Astrocyte (in vitro differentiated cells and primary cell): Measurements from ENCODE around the gene GYPC. TPM values are rescaled to one million over a fixed set of nuclear protein-coding genes. Genes with fewer than 3 reads are reported as not detected.

Experiments used
- DNase-seq: peaks from one replicate; pipeline ENCODE4 v3.0.0-alpha.2; 2010; ENCODE audit warnings: low read depth
- FAIRE-seq: peaks from 2 replicates; lab custom pipeline; 2011; peaks lifted over from hg19 to GRCh38; lab: Jason Lieb, UNC
- H2AFZ ChIP-seq: 2 replicates; pipeline ENCODE4 v1.6.0; 2012; ENCODE audit warnings: low read depth, low read length, inconsistent platforms
- H3K27ac ChIP-seq: 2 replicates; pipeline ENCODE4 v1.5.1; 2011; ENCODE audit warnings: low read depth, low read length, inconsistent platforms
- H3K27me3 ChIP-seq: 2 replicates; pipeline ENCODE4 v1.6.0; 2011; ENCODE audit warnings: low read length, inconsistent platforms; ENCODE audit not compliant: insufficient read depth
- H3K36me3 ChIP-seq: 2 replicates; pipeline ENCODE4 v1.5.1; 2011; ENCODE audit warnings: low read length, inconsistent platforms; ENCODE audit not compliant: insufficient read depth
- H3K4me1 ChIP-seq: 2 replicates; pipeline ENCODE4 v1.5.1; 2011; ENCODE audit warnings: low read length, inconsistent platforms; ENCODE audit not compliant: insufficient read depth
- H3K4me2 ChIP-seq: 2 replicates; pipeline ENCODE4 v1.6.0; 2012; ENCODE audit warnings: low read length, inconsistent platforms
- H3K4me3 ChIP-seq: 2 replicates; pipeline ENCODE4 v1.5.1; 2011; ENCODE audit warnings: low read depth, mild to moderate bottlenecking, low read length, inconsistent platforms; ENCODE audit not compliant: insufficient read depth
- H3K79me2 ChIP-seq: 2 replicates; pipeline ENCODE4 v1.6.0; 2012; ENCODE audit warnings: mild to moderate bottlenecking, low read length, inconsistent platforms; ENCODE audit not compliant: insufficient read depth
- H3K9ac ChIP-seq: 2 replicates; pipeline ENCODE4 v1.6.0; 2012; ENCODE audit warnings: mild to moderate bottlenecking, low read length, inconsistent platforms
- H3K9me3 ChIP-seq: 2 replicates; pipeline ENCODE4 v1.5.1; 2012; ENCODE audit warnings: low read depth, mild to moderate bottlenecking, low read length, inconsistent platforms; ENCODE audit not compliant: insufficient read depth
- H4K20me1 ChIP-seq: 2 replicates; pipeline ENCODE4 v1.6.0; 2012; ENCODE audit warnings: low read length, inconsistent platforms; ENCODE audit not compliant: insufficient read depth
- H3K27ac Mint-ChIP-seq: one replicate; pipeline ENCODE4 v1.8.0; 2021; ENCODE audit warnings: mild to moderate bottlenecking, mixed read lengths; ENCODE audit not compliant: unreplicated experiment
- H3K27me3 Mint-ChIP-seq: one replicate; pipeline ENCODE4 v1.8.0; 2021; ENCODE audit warnings: low read depth, mixed read lengths; ENCODE audit not compliant: unreplicated experiment
- H3K36me3 Mint-ChIP-seq: one replicate; pipeline ENCODE4 v1.8.0; 2021; ENCODE audit warnings: low read depth, mixed read lengths; ENCODE audit not compliant: unreplicated experiment
- H3K4me1 Mint-ChIP-seq: one replicate; pipeline ENCODE4 v1.8.0; 2021; ENCODE audit warnings: low read depth, mixed read lengths; ENCODE audit not compliant: unreplicated experiment
- H3K4me3 Mint-ChIP-seq: one replicate; pipeline ENCODE4 v1.8.0; 2021; ENCODE audit warnings: mild to moderate bottlenecking, moderate library complexity, mixed read lengths; ENCODE audit not compliant: unreplicated experiment
- H3K9me3 Mint-ChIP-seq: one replicate; pipeline ENCODE4 v1.8.0; 2021; ENCODE audit warnings: mild to moderate bottlenecking, mixed read lengths; ENCODE audit not compliant: unreplicated experiment
- EZH2 ChIP-seq: IDR thresholded peaks from 2 replicates; pipeline ENCODE4 v1.6.1; 2012; ENCODE audit warnings: mild to moderate bottlenecking, low read length, inconsistent platforms; ENCODE audit not compliant: insufficient read depth
- total RNA-seq: library from RNA; stranded (reverse); gene quantifications from 2 replicates; pipeline ENCODE4 v1.2.1, GENCODE V29; 2021
- TF ChIP-seq, protein P1 (sequence below): IDR thresholded peaks from 2 replicates; pipeline ENCODE4 v1.5.1; 2011; ENCODE audit warnings: low read depth, mild to moderate bottlenecking, inconsistent platforms, low read length, moderate library complexity; ENCODE audit not compliant: insufficient read depth

GYPC gene
- total RNA-seq, 1 donor from 2014 or later, result 29.3 TPM

- H3K36me3 Mint-ChIP-seq, result no peaks in the 10 kb centered on the region
- Histone ChIP-seq H3K9me3 (no peaks in the 10 kb centered on the region), H3K79me2 (no peaks in the 10 kb centered on the region), H3K4me3 (no peak overlapping the region), H3K27me3 (no peaks in the 10 kb centered on the region), H3K27ac (no peak overlapping the region), H3K4me2 (no peak overlapping the region), H2AFZ (no peak overlapping the region), H4K20me1 (no peaks in the 10 kb centered on the region), H3K9ac (no peak overlapping the region), H3K36me3 (no peaks in the 10 kb centered on the region), H3K4me1 (no peaks in the 10 kb centered on the region)
- no peaks in the 10 kb centered on the region for H3K4me1 Mint-ChIP-seq
- DNase-seq, result no peak
- no peak for FAIRE-seq
- H3K9me3 Mint-ChIP-seq, result peaks cover 4% of the 10 kb centered on the region
- H3K27ac Mint-ChIP-seq, result no peak overlapping the region
- no peak for TF ChIP-seq EZH2
- TF ChIP-seq, protein P1, sequence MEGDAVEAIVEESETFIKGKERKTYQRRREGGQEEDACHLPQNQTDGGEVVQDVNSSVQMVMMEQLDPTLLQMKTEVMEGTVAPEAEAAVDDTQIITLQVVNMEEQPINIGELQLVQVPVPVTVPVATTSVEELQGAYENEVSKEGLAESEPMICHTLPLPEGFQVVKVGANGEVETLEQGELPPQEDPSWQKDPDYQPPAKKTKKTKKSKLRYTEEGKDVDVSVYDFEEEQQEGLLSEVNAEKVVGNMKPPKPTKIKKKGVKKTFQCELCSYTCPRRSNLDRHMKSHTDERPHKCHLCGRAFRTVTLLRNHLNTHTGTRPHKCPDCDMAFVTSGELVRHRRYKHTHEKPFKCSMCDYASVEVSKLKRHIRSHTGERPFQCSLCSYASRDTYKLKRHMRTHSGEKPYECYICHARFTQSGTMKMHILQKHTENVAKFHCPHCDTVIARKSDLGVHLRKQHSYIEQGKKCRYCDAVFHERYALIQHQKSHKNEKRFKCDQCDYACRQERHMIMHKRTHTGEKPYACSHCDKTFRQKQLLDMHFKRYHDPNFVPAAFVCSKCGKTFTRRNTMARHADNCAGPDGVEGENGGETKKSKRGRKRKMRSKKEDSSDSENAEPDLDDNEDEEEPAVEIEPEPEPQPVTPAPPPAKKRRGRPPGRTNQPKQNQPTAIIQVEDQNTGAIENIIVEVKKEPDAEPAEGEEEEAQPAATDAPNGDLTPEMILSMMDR, result no peak
- H3K27me3 Mint-ChIP-seq, result peaks cover 2% of the 10 kb centered on the region
- H3K4me3 Mint-ChIP-seq, result no peak overlapping the region
These were observed 80.3 kb downstream of the GYPC start for GRCh38 chr2:126736133-126736874.

- FAIRE-seq, result no peak
- no peaks in the 10 kb centered on the region for H3K79me2 ChIP-seq
- TF ChIP-seq, protein P1, result no peak
- no peak for TF ChIP-seq EZH2
- H3K4me1 ChIP-seq, result no peaks in the 10 kb centered on the region
- no peaks in the 10 kb centered on the region for H3K27me3 ChIP-seq
- H3K4me2 ChIP-seq, result no peak overlapping the region
- H3K9ac ChIP-seq, result no peak overlapping the region
- DNase-seq, result no peak
- no peak overlapping the region for H3K4me3 ChIP-seq
- Mint-ChIP-seq H3K9me3 (peaks cover 6% of the 10 kb centered on the region), H3K27ac (no peak overlapping the region), H3K36me3 (no peaks in the 10 kb centered on the region), H3K4me1 (no peaks in the 10 kb centered on the region), H3K27me3 (no peaks in the 10 kb centered on the region), H3K4me3 (no peak overlapping the region)
- no peaks in the 10 kb centered on the region for H3K9me3 ChIP-seq
- no peaks in the 10 kb centered on the region for H4K20me1 ChIP-seq
- H3K36me3 ChIP-seq, result no peaks in the 10 kb centered on the region
- no peak overlapping the region for H2AFZ ChIP-seq
- H3K27ac ChIP-seq, result no peak overlapping the region
These were observed 83.2 kb downstream of the GYPC start for GRCh38 chr2:126739141-126739540.

DNA sequence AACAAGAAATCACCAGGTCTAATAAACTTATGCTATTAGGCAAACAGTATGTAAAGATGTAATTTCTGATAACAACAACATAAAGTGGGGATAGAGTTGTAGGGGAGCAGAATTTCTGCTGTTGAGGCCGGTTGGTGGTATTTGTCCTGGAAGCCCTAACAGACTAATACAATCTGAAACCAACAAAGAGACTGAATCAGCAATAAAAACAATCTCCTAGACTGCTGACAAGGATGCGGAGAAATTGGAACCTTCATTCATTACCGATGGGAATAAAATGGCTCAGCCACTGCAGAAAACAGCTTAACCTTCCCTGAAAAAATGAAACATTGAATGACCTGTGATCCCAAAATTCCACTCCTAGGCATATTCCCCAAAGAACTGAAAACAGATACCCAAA, 88.7 kb downstream of the GYPC start:
- Mint-ChIP-seq H3K4me3 (no peak overlapping the region), H3K36me3 (no peaks in the 10 kb centered on the region), H3K9me3 (peaks cover 6% of the 10 kb centered on the region)

More for the DNA sequence above, 88.7 kb downstream of the GYPC start:
- DNase-seq (no peak), FAIRE-seq (no peak)
- Histone ChIP-seq H3K79me2 (no peaks in the 10 kb centered on the region), H3K9ac (no peak overlapping the region), H3K9me3 (no peaks in the 10 kb centered on the region), H3K4me2 (no peak overlapping the region), H3K36me3 (no peaks in the 10 kb centered on the region), H4K20me1 (no peaks in the 10 kb centered on the region), H3K27ac (no peak overlapping the region), H3K4me3 (no peak overlapping the region), H2AFZ (no peak overlapping the region), H3K4me1 (no peaks in the 10 kb centered on the region), H3K27me3 (no peaks in the 10 kb centered on the region)
- TF ChIP-seq, protein P1, result no peak
- no peak for TF ChIP-seq EZH2
- no peaks in the 10 kb centered on the region for H3K4me1 Mint-ChIP-seq
- no peak overlapping the region for H3K27ac Mint-ChIP-seq
- H3K27me3 Mint-ChIP-seq, result peaks cover 12% of the 10 kb centered on the region
